ENCODE data around the gene HTR3E.
"Not testable (repeated sequence)": the region's sequence is repeated elsewhere in the genome, so short reads cannot be mapped to it uniquely, and the experiment has no call there.

Gene HTR3E

GRCh38 chr3:184096811-184097383, at the start of gene HTR3E:
TSS of gene HTR3E (plus strand) at chr3:184097064. CDS start at chr3:184097530, 466 bp downstream.
- DNase-seq: no peak

GRCh38 chr3:184050217-184050847, 46.5 kb upstream of the HTR3E start:
- DNase-seq: no peak

GRCh38 chr3:184052767-184053166, 44.1 kb upstream of the HTR3E start, which contains the start of gene HTR3C:
TSS of gene HTR3C (plus strand) at chr3:184053047. CDS start at chr3:184053081, 34 bp downstream.
- no peak for DNase-seq

- no peak for DNase-seq
These were observed 38.8 kb upstream of the HTR3E start for GRCh38 chr3:184058029-184058428.

GRCh38 chr3:184059424-184059823, 37.4 kb upstream of the HTR3E start:
- DNase-seq: no peak

- no peak for DNase-seq
These were observed 34.2 kb upstream of the HTR3E start for GRCh38 chr3:184062637-184063036.

GRCh38 chr3:184066211-184066610, 30.7 kb upstream of the HTR3E start:
- DNase-seq: no peak

- DNase-seq: no peak
These were observed 29.2 kb upstream of the HTR3E start for GRCh38 chr3:184067573-184068055.

GRCh38 chr3:184068344-184068743, 28.5 kb upstream of the HTR3E start:
- no peak for DNase-seq

GRCh38 chr3:184071142-184071541, 25.7 kb upstream of the HTR3E start:
- DNase-seq: not testable (repeated sequence)

GRCh38 chr3:184073621-184074020, 23.2 kb upstream of the HTR3E start:
- no peak for DNase-seq

GRCh38 chr3:184075901-184076300, 21.0 kb upstream of the HTR3E start:
- no peak for DNase-seq

GRCh38 chr3:184077881-184078280, 19.0 kb upstream of the HTR3E start:
- no peak for DNase-seq

- no peak for DNase-seq
These were observed 18.0 kb upstream of the HTR3E start for GRCh38 chr3:184078851-184079250.

GRCh38 chr3:184081116-184081830, 15.6 kb upstream of the HTR3E start:
- no peak for DNase-seq

GRCh38 chr3:184082034-184082433, 14.8 kb upstream of the HTR3E start:
- DNase-seq: no peak

GRCh38 chr3:184082465-184082864, 14.4 kb upstream of the HTR3E start:
- no peak for DNase-seq

- DNase-seq: no peak
These were observed 11.4 kb upstream of the HTR3E start for GRCh38 chr3:184085389-184085852.

- DNase-seq: no peak
These were observed 4.7 kb upstream of the HTR3E start for GRCh38 chr3:184092199-184092598.

GRCh38 chr3:184097556-184097955, 692 bp downstream of the HTR3E start:
- DNase-seq: no peak

GRCh38 chr3:184099806-184100686, 3.2 kb downstream of the HTR3E start:
- no peak for DNase-seq

- DNase-seq: no peak
These were observed 13.5 kb downstream of the HTR3E start for GRCh38 chr3:184110316-184110725.

- DNase-seq: no peak
These were observed 19.2 kb downstream of the HTR3E start for GRCh38 chr3:184116017-184116416.

Measured in NCI-H1436 treated with DMSO at 0.1 percent for 48 hours (cell line).